GM23338 (cell line): ENCODE results near the gene MALRD1.

Experiments
- CTCF ChIP-seq, 2 experiments: fragments of 200-600 bp in 1 of 2; sonication (generic) in 1 of 2; conservative IDR thresholded peaks; 2 replicates each; pipeline versions ENCODE4 v1.5.1 to v1.6.1; 2016 to 2017; ENCODE audit warnings: antibody characterized with exemption in 2 of 2, low read depth in 2 of 2, mild to moderate bottlenecking in 2 of 2, moderate library complexity in 1 of 2
- EZH2 ChIP-seq: fragments of 200-600 bp; sonication (generic); IDR thresholded peaks from one replicate; pipeline ENCODE4 v1.8.0; 2017; ENCODE audit warnings: antibody characterized with exemption, mild to moderate bottlenecking, low read depth; ENCODE audit not compliant: unreplicated experiment
- EZH2phosphoT487 ChIP-seq: fragments of 200-600 bp; sonication (generic); IDR thresholded peaks from one replicate; pipeline ENCODE4 v1.8.1; 2018; ENCODE audit warnings: antibody characterized with exemption; ENCODE audit not compliant: unreplicated experiment
- POLR2AphosphoS5 ChIP-seq: IDR thresholded peaks from 2 replicates; pipeline ENCODE4 v1.6.1; 2016; ENCODE audit warnings: antibody characterized with exemption, low read depth
- TF ChIP-seq, protein P1 (sequence below): fragments of 250-450 bp; sonication (Bioruptor Pico); IDR thresholded peaks from 2 replicates; pipeline ENCODE4 v1.5.0; 2020; ENCODE audit warnings: mild to moderate bottlenecking, moderate library complexity

DNA sequence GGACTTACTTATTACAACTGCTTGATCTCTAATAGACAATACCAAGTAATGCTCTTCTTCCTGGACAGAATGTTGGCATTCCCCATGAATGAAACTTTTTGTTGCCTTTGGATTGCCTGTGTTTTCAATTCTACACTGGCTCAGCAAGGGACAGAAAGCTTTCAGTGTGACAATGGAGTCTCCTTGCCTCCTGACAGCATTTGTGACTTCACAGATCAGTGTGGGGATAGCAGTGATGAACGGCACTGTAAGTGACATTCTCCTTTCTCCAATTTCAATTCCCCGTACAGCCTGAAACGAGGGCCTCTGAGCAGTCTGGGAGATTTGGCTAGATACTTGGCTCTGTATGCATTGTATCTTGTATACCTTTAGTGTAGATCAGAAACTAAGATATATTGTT lies 290 bp downstream of the MALRD1 start:
- no peak for TF ChIP-seq EZH2
- TF ChIP-seq CTCF (conservative IDR thresholded peaks at IDR 0.05; ENCODE audit: low read depth in 2 of 2), result no peak
- TF ChIP-seq POLR2AphosphoS5, result no peak
- TF ChIP-seq, protein P1, sequence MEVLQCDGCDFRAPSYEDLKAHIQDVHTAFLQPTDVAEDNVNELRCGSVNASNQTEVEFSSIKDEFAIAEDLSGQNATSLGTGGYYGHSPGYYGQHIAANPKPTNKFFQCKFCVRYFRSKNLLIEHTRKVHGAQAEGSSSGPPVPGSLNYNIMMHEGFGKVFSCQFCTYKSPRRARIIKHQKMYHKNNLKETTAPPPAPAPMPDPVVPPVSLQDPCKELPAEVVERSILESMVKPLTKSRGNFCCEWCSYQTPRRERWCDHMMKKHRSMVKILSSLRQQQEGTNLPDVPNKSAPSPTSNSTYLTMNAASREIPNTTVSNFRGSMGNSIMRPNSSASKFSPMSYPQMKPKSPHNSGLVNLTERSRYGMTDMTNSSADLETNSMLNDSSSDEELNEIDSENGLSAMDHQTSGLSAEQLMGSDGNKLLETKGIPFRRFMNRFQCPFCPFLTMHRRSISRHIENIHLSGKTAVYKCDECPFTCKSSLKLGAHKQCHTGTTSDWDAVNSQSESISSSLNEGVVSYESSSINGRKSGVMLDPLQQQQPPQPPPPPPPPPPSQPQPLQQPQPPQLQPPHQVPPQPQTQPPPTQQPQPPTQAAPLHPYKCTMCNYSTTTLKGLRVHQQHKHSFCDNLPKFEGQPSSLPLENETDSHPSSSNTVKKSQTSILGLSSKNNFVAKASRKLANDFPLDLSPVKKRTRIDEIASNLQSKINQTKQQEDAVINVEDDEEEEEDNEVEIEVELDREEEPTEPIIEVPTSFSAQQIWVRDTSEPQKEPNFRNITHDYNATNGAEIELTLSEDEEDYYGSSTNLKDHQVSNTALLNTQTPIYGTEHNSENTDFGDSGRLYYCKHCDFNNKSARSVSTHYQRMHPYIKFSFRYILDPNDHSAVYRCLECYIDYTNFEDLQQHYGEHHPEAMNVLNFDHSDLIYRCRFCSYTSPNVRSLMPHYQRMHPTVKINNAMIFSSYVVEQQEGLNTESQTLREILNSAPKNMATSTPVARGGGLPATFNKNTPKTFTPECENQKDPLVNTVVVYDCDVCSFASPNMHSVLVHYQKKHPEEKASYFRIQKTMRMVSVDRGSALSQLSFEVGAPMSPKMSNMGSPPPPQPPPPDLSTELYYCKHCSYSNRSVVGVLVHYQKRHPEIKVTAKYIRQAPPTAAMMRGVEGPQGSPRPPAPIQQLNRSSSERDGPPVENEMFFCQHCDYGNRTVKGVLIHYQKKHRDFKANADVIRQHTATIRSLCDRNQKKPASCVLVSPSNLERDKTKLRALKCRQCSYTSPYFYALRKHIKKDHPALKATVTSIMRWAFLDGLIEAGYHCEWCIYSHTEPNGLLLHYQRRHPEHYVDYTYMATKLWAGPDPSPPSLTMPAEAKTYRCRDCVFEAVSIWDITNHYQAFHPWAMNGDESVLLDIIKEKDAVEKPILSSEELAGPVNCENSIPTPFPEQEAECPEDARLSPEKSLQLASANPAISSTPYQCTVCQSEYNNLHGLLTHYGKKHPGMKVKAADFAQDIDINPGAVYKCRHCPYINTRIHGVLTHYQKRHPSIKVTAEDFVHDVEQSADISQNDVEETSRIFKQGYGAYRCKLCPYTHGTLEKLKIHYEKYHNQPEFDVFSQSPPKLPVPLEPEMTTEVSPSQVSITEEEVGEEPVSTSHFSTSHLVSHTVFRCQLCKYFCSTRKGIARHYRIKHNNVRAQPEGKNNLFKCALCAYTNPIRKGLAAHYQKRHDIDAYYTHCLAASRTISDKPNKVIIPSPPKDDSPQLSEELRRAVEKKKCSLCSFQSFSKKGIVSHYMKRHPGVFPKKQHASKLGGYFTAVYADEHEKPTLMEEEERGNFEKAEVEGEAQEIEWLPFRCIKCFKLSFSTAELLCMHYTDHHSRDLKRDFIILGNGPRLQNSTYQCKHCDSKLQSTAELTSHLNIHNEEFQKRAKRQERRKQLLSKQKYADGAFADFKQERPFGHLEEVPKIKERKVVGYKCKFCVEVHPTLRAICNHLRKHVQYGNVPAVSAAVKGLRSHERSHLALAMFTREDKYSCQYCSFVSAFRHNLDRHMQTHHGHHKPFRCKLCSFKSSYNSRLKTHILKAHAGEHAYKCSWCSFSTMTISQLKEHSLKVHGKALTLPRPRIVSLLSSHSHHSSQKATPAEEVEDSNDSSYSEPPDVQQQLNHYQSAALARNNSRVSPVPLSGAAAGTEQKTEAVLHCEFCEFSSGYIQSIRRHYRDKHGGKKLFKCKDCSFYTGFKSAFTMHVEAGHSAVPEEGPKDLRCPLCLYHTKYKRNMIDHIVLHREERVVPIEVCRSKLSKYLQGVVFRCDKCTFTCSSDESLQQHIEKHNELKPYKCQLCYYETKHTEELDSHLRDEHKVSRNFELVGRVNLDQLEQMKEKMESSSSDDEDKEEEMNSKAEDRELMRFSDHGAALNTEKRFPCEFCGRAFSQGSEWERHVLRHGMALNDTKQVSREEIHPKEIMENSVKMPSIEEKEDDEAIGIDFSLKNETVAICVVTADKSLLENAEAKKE, result no peak
- no peak for TF ChIP-seq EZH2phosphoT487
